ENCODE measurements around the gene SCFD2.

The SCFD2 gene

DNA sequence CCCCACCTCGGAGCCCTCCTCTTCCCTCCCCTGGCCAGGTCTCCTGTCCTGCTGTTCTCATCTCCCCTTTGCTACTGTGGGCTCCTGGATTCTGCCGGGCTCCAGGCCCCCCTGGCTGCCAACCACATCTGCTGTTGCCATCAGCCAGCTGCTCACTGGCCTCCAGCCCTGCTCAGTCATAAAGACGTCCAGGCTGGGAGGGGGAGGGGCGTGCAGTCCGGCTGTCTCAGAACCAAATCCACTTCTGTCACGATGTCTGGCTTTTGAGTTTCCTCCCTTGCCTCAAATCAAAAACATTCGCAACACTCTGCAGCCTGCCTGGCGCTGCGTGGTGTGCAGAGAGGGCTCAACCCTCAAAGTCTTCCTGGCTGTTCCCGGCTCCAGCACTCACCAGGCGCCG lies 496.7 kb downstream of the SCFD2 start:
- DNase-seq, result no peak

DNA sequence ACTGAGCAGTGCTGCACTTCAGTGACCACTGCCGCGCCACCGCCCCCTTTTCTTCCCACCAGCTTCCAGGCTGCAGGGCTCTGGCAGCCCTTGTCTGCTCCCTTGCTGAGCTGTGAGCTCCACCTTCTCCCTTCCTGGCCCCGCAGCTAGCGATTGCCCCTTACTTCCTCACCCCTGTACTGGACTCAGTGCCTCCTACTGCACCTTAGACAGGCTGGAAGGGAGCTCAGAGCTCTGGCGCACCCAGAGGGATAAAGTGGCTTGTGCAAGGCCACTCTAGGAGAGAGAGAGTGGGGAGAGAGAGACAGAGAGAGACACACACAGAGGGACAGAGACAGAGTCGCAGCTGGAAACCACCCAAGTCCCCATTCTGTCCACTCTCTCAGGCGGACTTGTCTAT lies 497.7 kb downstream of the SCFD2 start:
- DNase-seq, result no peak

DNA sequence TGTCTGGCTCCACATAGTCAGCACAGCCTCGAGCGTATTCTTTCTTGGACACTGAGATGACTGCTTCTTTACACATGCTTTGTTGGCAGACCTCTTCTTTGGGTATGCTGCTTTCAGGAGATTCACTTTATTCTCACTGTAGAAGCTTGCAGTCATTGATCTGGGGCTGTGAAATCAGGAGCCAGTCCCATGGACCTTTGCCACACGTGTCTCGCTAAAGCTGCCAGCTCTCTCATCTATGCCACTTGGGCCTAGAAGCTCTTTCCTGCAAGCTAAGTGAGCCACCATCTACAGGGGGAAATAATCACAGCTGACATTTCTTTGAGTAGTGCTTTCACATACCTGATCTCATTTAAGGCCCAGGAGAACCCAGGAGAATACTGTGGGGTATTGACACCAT lies 498.7 kb downstream of the SCFD2 start:
- no peak for DNase-seq

DNA sequence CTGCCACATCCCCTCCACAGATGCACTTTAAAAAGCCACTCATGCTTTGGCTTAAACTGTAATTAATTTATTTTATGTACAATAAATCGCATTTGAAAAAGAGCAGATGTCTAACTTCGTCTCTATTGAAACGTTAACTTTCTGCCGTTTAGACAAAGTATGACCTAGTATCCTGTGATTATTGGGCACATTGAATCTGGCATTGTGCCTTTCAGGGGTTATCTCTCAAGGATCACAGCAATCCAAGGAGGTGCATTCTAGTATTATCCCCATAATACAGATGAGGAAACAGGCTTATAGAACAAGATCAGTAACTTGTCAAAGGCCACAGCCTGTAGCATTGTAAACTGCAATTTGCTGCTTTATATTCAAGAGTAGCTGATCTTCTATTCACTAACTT lies 499.1 kb downstream of the SCFD2 start:
- no peak for DNase-seq

DNA sequence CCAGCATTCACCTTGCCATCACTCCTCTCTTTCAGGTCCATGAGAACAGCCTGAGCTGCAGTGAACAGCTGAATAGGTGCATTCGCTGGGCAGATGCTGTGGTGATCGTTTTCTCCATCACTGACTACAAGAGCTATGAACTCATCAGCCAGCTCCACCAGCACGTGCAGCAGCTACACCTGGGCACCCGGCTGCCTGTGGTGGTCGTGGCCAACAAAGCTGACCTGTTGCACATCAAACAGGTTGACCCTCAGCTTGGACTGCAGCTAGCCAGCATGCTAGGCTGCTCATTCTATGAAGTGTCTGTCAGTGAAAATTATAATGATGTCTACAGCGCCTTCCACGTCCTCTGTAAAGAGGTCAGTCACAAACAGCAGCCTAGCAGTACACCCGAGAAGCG lies 500.6 kb downstream of the SCFD2 start:
- no peak for DNase-seq

DNA sequence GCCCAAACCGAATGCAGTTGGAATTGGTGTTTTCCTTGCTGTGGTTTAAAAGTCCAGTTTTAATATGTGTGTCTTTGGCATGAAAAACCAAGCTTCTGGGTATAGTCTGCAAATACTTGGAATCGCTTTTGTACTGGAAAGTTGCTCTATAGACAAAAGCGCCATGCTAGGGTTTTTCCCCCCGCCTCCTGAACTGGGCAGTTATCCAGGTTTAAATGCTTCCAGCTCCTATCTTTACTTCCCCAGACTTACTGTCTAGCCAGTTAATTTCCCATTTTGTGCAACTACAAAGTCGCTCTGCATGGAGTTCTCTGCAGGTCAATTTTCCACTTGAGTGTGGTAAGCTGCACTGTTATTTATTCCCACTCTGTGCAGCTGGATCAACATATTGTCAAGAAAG lies 501.1 kb downstream of the SCFD2 start:
- no peak for DNase-seq

DNA sequence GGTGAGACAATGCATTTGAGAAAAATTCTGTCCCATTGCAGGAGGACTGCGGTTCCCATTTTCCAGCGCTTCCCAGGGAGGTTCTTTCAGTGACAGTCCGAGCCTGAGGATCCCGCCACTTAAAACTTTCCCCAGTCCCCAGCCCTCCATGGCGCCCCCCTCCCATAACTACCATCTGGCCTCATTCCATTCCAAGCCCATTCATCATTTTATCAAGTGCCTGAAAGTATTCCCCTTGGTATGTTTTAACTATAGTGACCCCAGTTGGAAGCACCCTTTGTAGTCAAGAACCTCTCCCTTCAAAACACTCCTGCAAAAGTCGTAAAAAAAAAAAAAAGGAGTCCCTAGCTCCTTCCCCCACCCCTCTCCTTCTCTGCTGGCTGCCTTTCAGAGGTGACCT lies 502.5 kb downstream of the SCFD2 start:
- DNase-seq, result no peak

DNA sequence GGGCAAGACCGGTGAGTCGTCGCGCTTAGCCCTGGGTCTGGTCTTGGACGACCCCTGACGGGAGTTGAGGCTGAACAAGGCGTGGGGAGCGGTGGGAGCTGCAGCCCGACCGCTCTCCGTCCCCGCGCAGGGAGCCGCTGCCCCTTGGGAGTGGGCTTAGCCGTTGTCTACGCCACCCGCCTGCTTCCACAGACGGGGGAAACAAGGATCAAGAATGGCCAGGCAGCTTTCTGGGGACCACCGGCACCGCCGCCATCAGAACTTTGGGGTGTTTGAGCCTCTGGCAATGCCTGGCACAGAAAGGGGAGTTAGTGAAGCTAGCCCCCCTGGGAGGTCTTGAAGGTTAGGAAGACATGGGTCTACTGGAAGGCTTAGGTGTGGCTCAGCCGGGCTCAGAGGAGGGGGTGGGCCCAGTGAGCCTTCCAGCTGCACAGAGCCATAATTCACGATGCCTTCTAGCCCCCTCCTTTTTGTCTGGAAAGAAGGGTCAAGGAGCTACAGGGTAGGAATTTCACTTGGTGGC lies 503.2 kb downstream of the SCFD2 start:
- DNase-seq, result no peak

DNA sequence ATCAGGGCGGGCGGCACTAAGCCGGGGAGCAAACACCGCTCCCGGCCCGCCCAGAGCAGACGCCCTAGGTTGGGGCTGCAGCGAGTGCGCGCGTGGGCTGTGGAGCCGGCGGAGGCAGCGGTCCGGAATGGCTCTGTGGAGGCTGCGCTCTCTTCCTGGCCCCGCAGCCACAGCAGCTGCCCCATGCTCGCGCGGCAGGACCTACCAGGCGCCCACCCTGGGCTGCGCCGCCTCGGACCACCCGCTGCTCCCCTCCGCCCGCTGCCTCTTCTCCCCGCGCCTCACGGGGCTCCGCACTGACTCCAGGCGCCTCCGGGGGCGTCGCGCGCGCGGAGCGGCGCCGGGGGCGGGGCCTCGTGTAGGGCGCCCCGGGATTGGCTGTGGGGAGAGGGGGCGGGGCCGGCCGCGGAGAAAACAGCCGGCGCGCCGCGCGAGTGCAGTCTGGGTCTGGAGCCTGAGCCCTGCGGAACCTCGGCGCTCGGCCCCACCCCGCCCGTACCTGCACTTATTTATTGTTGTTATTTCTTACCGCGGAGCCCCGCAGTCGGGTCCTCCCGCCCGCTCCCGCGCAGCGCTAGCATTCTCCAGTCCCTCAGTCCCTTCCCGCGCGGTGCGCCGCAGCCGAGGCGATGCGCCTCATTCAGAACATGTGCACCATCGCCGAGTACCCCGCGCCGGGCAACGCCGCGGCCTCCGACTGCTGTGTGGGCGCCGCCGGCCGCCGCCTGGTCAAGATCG lies 503.8 kb downstream of the SCFD2 start, which contains the start of gene RASL11B:
TSS of gene RASL11B (plus strand) at position 439 of the 738 bp plus-strand sequence. CDS start at position 630, 191 bp downstream.
- peak; percentile 91 for DNase-seq

DNA sequence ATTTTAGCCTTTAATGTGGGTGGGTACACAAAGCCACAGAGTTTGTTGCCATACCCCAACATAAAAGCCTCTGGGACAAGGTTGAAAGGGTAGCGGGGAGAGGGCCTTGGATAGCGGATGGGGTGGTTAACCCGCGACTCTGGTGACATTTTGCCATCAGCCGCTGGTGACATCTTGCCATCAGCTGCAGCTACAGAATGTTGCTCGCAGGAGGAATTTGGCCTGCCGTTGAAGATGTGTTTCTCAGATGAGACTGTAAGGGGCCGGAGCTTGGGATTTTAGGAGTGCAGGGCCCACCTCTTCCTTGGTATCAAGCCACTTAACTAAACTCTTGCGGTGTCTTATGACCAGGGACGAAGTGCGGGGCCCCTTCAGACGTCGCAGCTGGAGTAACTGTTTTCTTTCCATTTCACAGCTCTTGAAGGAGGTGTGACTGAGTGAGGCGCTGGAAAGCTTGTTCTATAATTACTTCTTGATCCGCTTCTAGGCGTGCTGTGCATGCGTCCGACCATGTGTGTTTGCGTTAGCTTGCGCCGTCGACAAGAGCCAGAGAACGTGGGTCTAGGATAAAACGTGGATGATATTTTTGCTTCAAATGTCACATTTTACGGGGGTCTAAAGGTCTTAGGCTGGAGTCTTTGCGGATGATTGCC lies 504.6 kb downstream of the SCFD2 start:
- no peak for DNase-seq

DNA sequence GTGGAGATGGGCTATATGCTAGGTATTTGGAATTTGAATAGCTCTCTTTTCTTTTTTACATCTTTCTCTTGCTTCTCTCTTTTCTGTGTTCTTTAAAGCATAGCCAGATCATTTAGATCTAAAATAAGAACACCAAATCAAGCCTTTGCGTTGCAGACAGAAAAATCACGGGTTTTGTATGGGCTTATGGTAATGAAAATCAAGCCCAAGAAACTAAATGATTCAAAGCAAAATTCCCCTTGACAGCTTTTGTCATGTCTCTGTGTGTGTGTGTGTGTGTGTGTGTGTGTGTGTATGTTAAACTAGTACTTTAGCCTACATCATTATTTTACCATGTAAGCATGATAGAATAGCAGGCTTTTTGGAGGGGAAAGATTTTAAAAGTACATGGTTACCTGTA lies 505.5 kb downstream of the SCFD2 start:
- DNase-seq, result no peak

DNA sequence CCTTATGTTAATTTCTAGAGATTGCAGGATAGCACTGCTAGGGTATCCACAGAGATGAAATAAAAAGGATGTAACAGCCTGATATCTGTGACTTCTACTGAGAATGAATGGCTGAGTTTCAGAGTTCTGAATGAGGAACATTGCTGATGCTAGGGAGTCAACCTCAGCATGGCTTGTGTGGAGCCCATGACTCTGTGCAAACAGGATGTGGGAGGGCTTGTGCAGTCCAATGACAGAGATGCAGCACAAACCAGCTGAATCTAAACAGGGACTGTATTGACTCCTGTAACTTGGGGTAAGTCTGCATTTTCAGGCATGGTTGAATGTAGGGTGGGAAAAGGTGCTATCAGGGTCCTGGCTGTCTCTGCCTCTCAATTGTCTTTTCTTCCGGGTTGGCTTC lies 509.1 kb downstream of the SCFD2 start:
- DNase-seq, result peak; percentile 64

DNA sequence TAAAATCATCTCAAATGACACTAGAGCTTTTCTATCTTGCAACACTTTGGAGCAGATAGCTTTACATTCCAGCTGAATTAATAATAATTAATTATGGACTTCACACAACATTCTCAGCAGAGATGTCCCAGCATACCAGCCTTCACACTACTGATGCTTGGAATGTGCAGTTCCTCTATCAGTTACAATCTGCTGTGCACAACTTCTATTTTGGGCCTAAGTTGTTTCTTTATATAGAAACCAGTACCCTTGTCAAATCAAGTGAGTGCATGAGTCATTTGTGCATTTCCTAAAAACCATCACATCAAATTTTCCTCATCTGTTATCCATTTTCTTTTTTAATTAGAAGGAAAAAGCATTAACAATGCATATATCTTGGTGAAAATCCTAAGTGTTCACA lies 512.5 kb downstream of the SCFD2 start:
- peak; percentile 46 for DNase-seq

DNA sequence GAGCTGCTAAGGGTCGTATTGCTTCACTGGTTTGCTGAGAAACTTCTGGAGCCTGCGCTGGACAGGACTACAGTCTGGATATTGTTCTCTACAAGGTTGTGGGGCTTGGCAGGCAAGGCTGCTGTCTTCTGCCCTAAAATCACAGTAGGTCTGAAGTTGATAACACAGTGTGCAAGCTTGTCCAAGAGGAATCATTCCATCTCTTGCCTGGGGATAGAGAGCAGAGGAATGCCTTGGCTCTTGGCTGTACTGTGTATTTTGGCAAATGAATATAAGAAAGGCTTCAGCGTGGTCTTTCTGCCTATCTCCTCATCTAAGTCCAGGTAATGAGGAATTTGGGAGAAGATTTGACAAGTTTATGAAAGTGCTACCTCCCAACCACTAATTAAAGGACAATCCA lies 513.1 kb downstream of the SCFD2 start:
- DNase-seq, result no peak

DNA sequence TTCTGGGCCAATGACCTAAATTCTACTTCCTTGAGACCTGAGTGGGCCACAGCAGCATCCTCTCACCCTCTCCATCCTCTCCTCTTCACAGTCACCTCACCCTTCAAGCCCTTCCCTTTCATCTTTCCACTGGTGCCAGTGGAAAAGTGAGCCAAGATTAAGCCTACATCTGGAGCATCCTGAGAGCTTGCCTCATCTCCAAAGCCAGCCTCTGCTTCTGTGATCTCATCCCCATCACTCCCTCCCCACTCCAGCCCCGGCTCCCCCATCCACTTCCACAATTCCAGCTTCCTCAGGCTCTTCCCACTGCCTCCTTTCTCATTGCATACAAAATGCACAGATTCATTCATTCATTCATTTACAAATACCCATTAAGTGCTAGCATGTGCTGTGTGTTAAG lies 513.8 kb downstream of the SCFD2 start:
- no peak for DNase-seq

DNA sequence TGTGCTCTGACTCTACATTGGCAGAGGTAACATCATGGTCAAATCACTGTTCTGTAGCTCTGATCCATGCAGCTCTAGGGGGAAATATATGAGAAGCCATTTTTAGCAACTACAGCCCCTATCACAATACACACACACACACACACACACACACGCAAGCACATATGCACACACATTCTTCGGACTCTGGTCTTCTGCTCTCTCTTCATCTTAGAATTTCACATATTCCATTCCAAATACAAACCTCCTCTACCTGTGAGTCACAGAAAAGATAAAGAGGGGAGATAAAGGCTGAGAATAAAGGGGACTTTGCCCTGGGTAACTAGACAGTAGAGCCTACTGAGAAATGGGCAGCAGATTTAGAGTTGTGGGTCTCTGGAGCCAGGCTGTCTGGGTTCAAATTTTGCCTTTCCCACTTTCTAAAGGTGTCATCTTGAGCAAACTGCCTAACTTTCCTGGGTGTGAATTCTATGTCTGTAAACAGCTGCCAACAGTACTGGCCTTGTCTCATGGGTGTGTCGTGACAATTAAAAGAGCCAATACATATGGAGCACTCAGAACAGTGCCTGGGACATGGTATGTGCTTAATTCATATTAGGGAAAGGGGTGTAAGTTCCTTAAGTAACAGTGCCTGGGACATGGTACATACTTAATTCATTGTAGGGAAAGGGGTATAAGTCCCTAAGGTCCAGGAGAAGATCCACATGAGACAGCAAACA lies 515.3 kb downstream of the SCFD2 start:
- no peak for DNase-seq

DNA sequence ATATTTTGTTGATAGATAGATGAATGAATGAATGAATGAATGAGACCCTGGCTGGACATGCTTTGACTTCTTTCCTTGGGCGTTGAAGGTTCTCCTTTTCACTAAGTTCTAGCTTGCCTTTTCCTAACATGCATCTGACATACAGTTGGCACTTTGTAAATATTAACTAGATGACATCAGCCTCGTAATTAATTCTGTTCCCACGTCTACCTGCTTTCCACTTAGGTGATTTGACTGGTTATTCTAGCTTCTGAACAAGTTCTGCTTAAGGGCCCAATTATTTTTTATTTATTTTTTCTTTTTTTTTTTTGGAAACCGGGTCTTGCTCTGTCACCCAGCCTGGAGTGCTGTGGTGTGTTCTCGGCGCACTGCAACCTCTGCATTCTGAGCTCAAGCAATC lies 517.6 kb downstream of the SCFD2 start:
- no peak for DNase-seq

DNA sequence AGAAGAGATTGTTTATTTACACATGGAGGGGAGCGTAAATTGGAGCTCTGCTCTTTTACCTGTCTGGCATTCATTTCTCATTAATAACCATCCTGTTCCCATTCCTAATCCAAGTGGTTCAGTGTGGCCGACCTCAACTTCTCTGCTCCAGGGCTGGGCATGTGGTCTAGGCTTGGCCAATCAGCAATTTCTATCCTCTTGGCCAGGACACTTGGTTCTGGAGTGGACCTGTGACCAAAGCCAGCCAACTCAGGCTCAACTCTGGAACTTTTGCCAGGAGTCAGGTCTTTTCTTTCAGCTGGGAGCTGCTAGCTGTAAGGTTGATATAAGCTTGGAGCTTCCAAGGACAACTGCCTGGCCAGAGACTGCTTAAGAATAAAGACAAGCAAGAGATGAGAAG lies 519.4 kb downstream of the SCFD2 start:
- DNase-seq, result no peak

DNA sequence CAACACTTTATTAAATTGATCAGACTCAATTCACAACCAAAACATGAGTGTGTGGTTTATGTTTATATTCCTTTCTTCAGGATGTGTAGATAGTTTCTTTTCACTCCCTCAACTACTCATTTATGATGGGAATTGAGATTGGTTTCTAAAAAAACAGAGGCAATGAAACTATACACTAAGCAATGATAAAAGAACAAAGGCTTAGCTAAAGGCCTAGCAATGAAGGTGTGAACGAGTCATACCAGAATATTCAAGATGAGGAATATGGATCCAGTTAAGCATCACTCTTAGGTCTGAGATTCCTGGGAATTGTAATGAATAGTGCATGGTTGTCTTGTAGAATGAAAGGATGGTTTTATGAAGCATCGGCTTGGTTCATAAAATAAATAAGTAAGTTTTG lies 521.3 kb downstream of the SCFD2 start:
- DNase-seq, result no peak

DNA sequence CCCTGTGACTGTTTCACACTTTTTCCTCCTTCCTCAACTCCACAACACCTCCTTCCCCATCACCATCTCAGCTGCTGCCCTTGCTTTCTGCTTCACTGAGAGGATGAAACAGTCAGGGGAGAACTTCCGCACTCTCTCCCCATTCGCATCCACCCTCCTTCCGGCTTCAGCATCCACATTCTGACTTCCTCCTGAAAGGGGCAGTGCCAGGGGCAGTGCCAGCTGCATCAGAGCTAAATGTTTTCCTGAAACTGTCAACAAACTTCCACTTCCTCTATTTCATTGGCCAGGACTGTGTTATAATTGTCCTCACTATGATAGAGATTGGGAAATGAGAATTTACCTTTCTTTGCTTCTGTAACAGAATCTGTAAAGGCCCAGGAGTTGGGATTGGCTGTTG lies 521.9 kb downstream of the SCFD2 start:
- peak; percentile 56 for DNase-seq

DNA sequence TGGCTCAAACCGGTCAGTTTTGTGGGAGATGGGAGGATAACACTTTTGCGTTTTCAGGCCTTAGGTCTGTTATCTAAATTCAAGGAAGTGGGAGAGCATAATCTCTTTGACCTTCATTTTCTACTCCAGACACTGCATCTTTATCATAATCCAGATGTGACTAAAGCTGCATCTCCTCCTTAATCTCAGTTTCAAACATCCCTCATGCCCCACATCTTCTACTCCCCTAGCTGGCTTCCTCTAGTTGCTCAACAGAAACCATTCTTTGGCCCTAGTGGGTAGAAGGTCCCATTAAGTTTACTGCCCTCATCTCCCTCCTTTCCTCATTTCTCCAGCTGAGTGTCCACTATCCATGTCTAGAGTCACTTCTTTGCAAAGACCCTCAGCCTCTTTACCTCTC lies 522.5 kb downstream of the SCFD2 start:
- DNase-seq, result no peak

DNA sequence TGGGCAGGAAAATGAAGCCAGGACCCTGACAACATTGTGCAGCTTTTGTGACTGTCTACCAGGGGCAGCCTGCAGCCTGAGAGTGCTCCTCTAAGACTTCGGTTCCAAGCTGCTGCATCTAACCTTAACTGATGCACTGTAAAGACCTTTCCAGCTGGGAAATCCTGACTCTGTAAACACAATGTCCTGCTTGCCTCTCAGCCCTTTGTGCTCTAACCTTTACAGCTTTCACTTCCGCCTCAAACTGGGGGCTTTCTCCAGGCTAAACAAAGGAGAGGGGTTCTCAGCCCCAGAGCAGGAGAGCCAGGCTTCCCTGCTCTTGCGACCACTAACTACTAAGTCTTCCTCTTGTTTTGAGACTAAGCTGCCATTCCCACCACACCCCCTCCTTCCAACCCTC lies 523.1 kb downstream of the SCFD2 start:
- DNase-seq, result no peak

DNA sequence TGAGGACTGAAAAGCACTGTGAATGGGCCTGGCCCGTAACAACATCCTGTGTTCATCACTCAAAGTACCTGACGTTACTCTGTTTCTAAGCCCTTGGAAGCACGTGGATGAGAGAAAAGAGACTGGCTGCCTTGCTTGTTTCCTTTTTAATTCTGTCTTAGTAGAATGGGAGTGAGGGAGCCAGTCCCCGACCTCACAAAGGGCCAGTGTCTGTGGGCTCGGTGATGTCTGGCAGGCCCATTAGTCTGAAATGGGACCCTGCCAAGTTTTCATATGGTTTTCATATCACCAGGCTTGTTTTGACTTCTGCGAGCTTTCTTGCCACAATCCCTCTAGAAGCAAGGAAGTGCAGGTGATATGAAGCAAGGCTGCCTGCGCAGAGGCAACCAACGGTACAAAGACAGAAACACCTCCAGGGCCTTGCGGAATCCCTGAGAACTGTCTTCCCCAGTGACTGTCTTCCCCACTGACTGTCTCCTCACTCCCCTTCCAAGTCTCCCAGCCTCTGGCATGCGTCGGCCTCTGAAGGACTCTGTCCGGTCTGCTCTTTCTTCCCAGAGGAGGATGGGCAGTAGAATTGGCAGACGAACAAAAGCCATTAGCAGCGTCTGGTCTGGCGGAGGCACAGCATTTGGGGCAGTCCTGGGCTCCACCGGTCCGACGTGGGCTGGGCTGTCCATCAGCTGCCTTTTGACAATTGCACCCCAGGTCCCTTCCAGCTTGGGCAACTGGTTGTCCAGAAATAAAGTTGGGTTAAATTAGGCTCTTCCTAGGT lies 524.0 kb downstream of the SCFD2 start:
- no peak for DNase-seq

All from suppressor macrophage treated with lipopolysaccharide for 4 hours (primary cell).